Measurements from ENCODE around the gene GJC2.
"Not testable (repeated sequence)": the region's sequence is repeated elsewhere in the genome, so short reads cannot be mapped to it uniquely, and the experiment has no call there.

GJC2 gene

DNA sequence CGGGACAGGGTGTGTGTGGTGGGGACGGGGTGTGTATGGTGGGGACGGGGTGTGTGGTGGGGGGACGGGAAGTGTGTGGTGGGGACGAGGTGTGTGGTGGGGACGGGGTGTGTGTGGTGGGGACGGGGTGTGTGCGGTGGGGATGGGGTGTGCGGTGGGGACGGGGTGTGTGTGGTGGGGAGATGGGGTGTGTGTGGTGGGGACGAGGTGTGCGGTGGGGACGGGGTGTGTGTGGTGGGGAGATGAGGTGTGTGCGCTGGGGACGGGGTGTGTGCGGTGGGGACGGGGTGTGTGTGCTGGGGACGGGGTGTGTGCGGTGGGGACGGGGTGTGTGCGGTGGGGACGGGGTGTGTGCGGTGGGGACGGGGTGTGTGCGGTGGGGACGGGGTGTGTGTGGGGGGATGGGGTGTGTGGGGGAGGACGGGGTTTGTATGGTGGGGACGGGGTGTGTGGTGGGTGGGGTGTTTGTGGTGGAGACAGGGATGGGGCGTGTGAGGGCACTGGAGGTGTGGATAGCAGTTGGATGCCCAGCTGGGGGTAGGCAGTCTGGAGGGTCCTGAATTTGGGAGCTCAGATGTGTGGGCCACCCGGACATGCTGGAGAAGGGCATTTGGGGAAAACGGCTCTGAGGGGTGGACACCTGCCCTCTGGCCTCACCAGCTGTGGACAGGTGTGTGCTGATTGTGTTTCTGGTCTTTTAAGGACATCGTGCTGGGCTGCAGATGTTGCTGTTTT, 32.7 kb downstream of the GJC2 start:
- no peak overlapping the region for H3K4me2 ChIP-seq (ENCODE audit: low read depth, low read length, poor library complexity, severe bottlenecking)
- H4K20me1 ChIP-seq (ENCODE audit: insufficient read depth, low read length, poor library complexity, severe bottlenecking) = no peaks in the 10 kb centered on the region
- H3K9ac ChIP-seq (ENCODE audit: low read depth, low read length, poor library complexity, severe bottlenecking) = no peak overlapping the region
- H3K4me1 ChIP-seq (ENCODE audit: insufficient read depth, low read length, poor library complexity, severe bottlenecking) = peaks cover 5% of the 10 kb centered on the region
- H3K4me3 ChIP-seq (ENCODE audit: low read length, poor library complexity, severe bottlenecking) = no peak overlapping the region
- no peaks in the 10 kb centered on the region for H3K79me2 ChIP-seq (ENCODE audit: insufficient read depth, low read length)
- no peaks in the 10 kb centered on the region for H3K27me3 ChIP-seq (ENCODE audit: insufficient read depth, low read length, poor library complexity, severe bottlenecking)
- no peaks in the 10 kb centered on the region for H3K9me2 ChIP-seq (replicated peaks; ENCODE audit: low read depth, low read length)
- no peak overlapping the region for H2AFZ ChIP-seq (ENCODE audit: low read length)
- H3K9me3 ChIP-seq (ENCODE audit: insufficient read depth, low read depth, low read length) = no peaks in the 10 kb centered on the region
- TF ChIP-seq, protein P1, sequence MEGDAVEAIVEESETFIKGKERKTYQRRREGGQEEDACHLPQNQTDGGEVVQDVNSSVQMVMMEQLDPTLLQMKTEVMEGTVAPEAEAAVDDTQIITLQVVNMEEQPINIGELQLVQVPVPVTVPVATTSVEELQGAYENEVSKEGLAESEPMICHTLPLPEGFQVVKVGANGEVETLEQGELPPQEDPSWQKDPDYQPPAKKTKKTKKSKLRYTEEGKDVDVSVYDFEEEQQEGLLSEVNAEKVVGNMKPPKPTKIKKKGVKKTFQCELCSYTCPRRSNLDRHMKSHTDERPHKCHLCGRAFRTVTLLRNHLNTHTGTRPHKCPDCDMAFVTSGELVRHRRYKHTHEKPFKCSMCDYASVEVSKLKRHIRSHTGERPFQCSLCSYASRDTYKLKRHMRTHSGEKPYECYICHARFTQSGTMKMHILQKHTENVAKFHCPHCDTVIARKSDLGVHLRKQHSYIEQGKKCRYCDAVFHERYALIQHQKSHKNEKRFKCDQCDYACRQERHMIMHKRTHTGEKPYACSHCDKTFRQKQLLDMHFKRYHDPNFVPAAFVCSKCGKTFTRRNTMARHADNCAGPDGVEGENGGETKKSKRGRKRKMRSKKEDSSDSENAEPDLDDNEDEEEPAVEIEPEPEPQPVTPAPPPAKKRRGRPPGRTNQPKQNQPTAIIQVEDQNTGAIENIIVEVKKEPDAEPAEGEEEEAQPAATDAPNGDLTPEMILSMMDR (conservative IDR thresholded peaks at IDR 0.05; ENCODE audit: low read length) = no peak
- TF ChIP-seq EZH2phosphoT487 (IDR thresholded peaks at IDR 0.05; ENCODE audit: borderline replicate concordance) = no peak
- no peaks in the 10 kb centered on the region for H3F3A ChIP-seq (ENCODE audit: low read depth)
- no peaks in the 10 kb centered on the region for H3K36me3 ChIP-seq (ENCODE audit: insufficient read depth, low read length)

DNA sequence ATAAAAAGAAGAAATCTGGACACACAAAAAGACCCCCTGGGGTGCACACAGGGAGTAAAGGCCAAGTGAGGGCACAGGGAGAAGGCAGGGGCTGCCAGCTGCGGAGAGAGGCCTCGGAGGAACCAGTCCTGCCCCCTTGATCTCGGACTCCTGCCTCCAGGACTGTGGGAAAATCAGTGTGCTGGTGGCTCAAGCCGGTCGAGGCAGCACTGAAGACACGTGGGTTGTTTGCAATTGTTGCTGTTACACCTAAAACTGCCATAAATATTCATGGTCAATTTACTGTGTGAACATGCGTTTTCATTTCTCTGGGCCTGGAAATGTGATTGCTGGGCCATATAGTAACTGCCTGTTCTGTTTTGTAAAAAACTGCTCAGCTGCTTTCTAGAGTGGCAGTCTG, 34.4 kb downstream of the GJC2 start:
- no peak for TF ChIP-seq EZH2phosphoT487 (IDR thresholded peaks at IDR 0.05; ENCODE audit: borderline replicate concordance)
- TF ChIP-seq, protein P1 (conservative IDR thresholded peaks at IDR 0.05; ENCODE audit: low read length) = no peak
- Histone ChIP-seq H3K4me3 (ENCODE audit: low read length, poor library complexity, severe bottlenecking) (no peak overlapping the region), H3K9me2 (replicated peaks; ENCODE audit: low read depth, low read length) (no peaks in the 10 kb centered on the region), H4K20me1 (ENCODE audit: insufficient read depth, low read length, poor library complexity, severe bottlenecking) (no peaks in the 10 kb centered on the region), H2AFZ (ENCODE audit: low read length) (no peak overlapping the region), H3K9ac (ENCODE audit: low read depth, low read length, poor library complexity, severe bottlenecking) (no peak overlapping the region), H3K9me3 (ENCODE audit: insufficient read depth, low read depth, low read length) (no peaks in the 10 kb centered on the region), H3K4me2 (ENCODE audit: low read depth, low read length, poor library complexity, severe bottlenecking) (no peak overlapping the region), H3K4me1 (ENCODE audit: insufficient read depth, low read length, poor library complexity, severe bottlenecking) (peaks cover 5% of the 10 kb centered on the region), H3F3A (ENCODE audit: low read depth) (no peaks in the 10 kb centered on the region), H3K79me2 (ENCODE audit: insufficient read depth, low read length) (no peaks in the 10 kb centered on the region), H3K36me3 (ENCODE audit: insufficient read depth, low read length) (no peaks in the 10 kb centered on the region), H3K27me3 (ENCODE audit: insufficient read depth, low read length, poor library complexity, severe bottlenecking) (no peaks in the 10 kb centered on the region)

DNA sequence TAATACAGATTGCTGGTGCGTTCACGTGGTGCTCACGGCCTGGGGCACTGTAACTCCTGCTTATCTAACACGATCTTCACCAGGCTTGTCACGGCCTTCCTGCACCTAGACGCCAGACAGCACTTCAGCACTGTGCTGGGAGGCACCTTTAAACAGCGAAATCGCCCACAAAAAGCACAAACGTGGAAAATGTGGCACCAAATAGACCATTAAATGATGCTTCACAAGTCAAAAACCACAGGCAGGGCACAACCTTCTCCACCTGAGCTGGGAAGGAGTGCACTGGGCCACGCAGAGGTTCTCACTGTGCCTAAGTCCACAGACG, 35.9 kb downstream of the GJC2 start:
- Histone ChIP-seq H3K79me2 (ENCODE audit: insufficient read depth, low read length) (no peaks in the 10 kb centered on the region), H3K4me3 (ENCODE audit: low read length, poor library complexity, severe bottlenecking) (no peak overlapping the region), H3K9me3 (ENCODE audit: insufficient read depth, low read depth, low read length) (no peaks in the 10 kb centered on the region), H2AFZ (ENCODE audit: low read length) (no peak overlapping the region), H3K4me1 (ENCODE audit: insufficient read depth, low read length, poor library complexity, severe bottlenecking) (peaks cover 5% of the 10 kb centered on the region), H3F3A (ENCODE audit: low read depth) (no peaks in the 10 kb centered on the region), H3K9me2 (replicated peaks; ENCODE audit: low read depth, low read length) (no peaks in the 10 kb centered on the region), H3K9ac (ENCODE audit: low read depth, low read length, poor library complexity, severe bottlenecking) (no peak overlapping the region), H3K27me3 (ENCODE audit: insufficient read depth, low read length, poor library complexity, severe bottlenecking) (no peaks in the 10 kb centered on the region), H3K36me3 (ENCODE audit: insufficient read depth, low read length) (no peaks in the 10 kb centered on the region), H4K20me1 (ENCODE audit: insufficient read depth, low read length, poor library complexity, severe bottlenecking) (no peaks in the 10 kb centered on the region), H3K4me2 (ENCODE audit: low read depth, low read length, poor library complexity, severe bottlenecking) (no peak overlapping the region)
- TF ChIP-seq, protein P1 (conservative IDR thresholded peaks at IDR 0.05; ENCODE audit: low read length) = no peak
- no peak for TF ChIP-seq EZH2phosphoT487 (IDR thresholded peaks at IDR 0.05; ENCODE audit: borderline replicate concordance)

DNA sequence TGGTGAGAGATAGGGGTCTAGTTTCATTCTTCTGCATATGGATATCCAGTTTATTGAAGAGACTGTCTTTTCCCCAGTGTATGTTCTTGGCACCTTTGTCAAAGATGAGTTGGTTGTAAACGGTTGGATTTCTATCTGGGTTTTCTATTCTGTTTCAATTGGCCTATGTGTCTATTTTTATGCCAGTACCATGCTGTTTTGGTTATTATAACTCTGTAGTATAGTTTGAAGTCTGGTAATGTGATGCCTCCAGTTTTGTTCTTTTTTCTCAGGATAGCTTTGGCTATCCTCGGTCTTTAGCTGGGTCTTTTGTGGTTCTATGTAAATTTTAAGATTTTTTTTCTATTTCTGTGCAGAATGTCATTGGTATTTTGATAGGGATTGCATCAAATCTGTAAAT, 38.5 kb downstream of the GJC2 start:
- H3K4me3 ChIP-seq (ENCODE audit: low read length, poor library complexity, severe bottlenecking); H3K9ac ChIP-seq (ENCODE audit: low read depth, low read length, poor library complexity, severe bottlenecking); H3K36me3 ChIP-seq (ENCODE audit: insufficient read depth, low read length); H3K4me2 ChIP-seq (ENCODE audit: low read depth, low read length, poor library complexity, severe bottlenecking); H3K27me3 ChIP-seq (ENCODE audit: insufficient read depth, low read length, poor library complexity, severe bottlenecking); H3K79me2 ChIP-seq (ENCODE audit: insufficient read depth, low read length); H4K20me1 ChIP-seq (ENCODE audit: insufficient read depth, low read length, poor library complexity, severe bottlenecking); H3K9me2 ChIP-seq (replicated peaks; ENCODE audit: low read depth, low read length); H2AFZ ChIP-seq (ENCODE audit: low read length); H3K4me1 ChIP-seq (ENCODE audit: insufficient read depth, low read length, poor library complexity, severe bottlenecking); H3K9me3 ChIP-seq (ENCODE audit: insufficient read depth, low read depth, low read length); H3F3A ChIP-seq (ENCODE audit: low read depth): not testable (repeated sequence)
